OCI-LY7 (cell line): ENCODE data around the gene CHRNA7. TPM values are rescaled to one million over a fixed set of nuclear protein-coding genes. Genes with fewer than 3 reads are reported as not detected.

ENCODE experiments used
- BruUV-seq: library from RNA; stranded (reverse); fragments of 400-500 nt; replicated peaks from 2 replicates; lab custom pipeline; 2021; lab: Mats Ljungman, UMichigan
- CTCF ChIA-PET: fragments of 300-600 bp; sonication (Branson Sonifier 250); formaldehyde crosslinking; loops from one replicate; lab custom pipeline; 2022; ENCODE audit warnings: antibody characterized with exemption; ENCODE audit not compliant: unreplicated experiment; lab: Charles Lee
- POLR2A ChIA-PET: fragments of 300-600 bp; sonication (Branson Sonifier 250); formaldehyde crosslinking; loops from one replicate; lab custom pipeline; 2022; ENCODE audit warnings: antibody characterized with exemption; lab: Charles Lee
- DNase-seq: peaks from one replicate; pipeline ENCODE4 v3.0.0-alpha.2; 2015; ENCODE audit warnings: low spot score
- H2AFZ ChIP-seq: fragments of 200-600 bp; sonication (generic), shearing (Covaris generic); 2 replicates; pipeline ENCODE4 v1.6.1; 2014; ENCODE audit warnings: mild to moderate bottlenecking, antibody characterized with exemption, low read length, moderate library complexity
- H3K27ac ChIP-seq: fragments of 200-600 bp; sonication (generic); 2 replicates; pipeline ENCODE4 v1.5.1; 2014; ENCODE audit warnings: mixed run types, low read depth, mild to moderate bottlenecking, moderate library complexity, low read length, inconsistent platforms; ENCODE audit not compliant: poor library complexity, severe bottlenecking
- H3K36me3 ChIP-seq: fragments of 200-600 bp; sonication (generic); 2 replicates; pipeline ENCODE4 v1.6.1; 2014; ENCODE audit warnings: mild to moderate bottlenecking, antibody characterized with exemption, low read length, moderate library complexity, mixed read lengths; ENCODE audit not compliant: insufficient read depth
- H3K4me1 ChIP-seq: fragments of 200-600 bp; sonication (generic); 2 replicates; pipeline ENCODE4 v1.5.1; 2014; ENCODE audit warnings: mild to moderate bottlenecking, low read length; ENCODE audit not compliant: insufficient read depth, poor library complexity, severe bottlenecking
- H3K4me2 ChIP-seq: fragments of 200-600 bp; sonication (generic); 2 replicates; pipeline ENCODE4 v1.6.1; 2014; ENCODE audit warnings: mild to moderate bottlenecking, low read length
- H3K4me3 ChIP-seq: fragments of 200-600 bp; sonication (generic); 2 replicates; pipeline ENCODE4 v1.5.1; 2014; ENCODE audit warnings: mild to moderate bottlenecking, low read depth, low read length; ENCODE audit not compliant: poor library complexity, severe bottlenecking
- H3K79me2 ChIP-seq: fragments of 200-600 bp; sonication (generic); 2 replicates; pipeline ENCODE4 v1.6.1; 2016; ENCODE audit warnings: low read depth, mild to moderate bottlenecking, low read length, moderate library complexity, mixed read lengths; ENCODE audit not compliant: insufficient read depth
- H3K9me2 ChIP-seq: fragments of 200-600 bp; sonication (generic); 2 replicates; pipeline ENCODE4 v1.6.1; 2016; ENCODE audit warnings: mild to moderate bottlenecking, low read length, mixed read lengths; ENCODE audit not compliant: insufficient read depth
- H3K9me3 ChIP-seq: fragments of 200-600 bp; sonication (generic); 2 replicates; pipeline ENCODE4 v1.6.1; 2014; ENCODE audit warnings: mild to moderate bottlenecking, mixed run types, low read length, mixed read lengths
- H4K20me1 ChIP-seq: fragments of 200-600 bp; sonication (generic); 2 replicates; pipeline ENCODE4 v1.6.1; 2014; ENCODE audit warnings: mild to moderate bottlenecking, antibody characterized with exemption, low read length, moderate library complexity, mixed read lengths; ENCODE audit not compliant: insufficient read depth
- EZH2phosphoT487 ChIP-seq: fragments of 200-600 bp; sonication (generic); IDR thresholded peaks from 2 replicates; pipeline ENCODE4 v1.6.1; 2018; ENCODE audit warnings: low read depth, borderline replicate concordance, mild to moderate bottlenecking, mixed run types, antibody characterized with exemption, low read length, moderate library complexity, mixed read lengths
- intact Hi-C: fragments of 100-400 bp; cut with micrococcal nuclease; formaldehyde crosslinking; loops from one replicate; pipeline ENCODE4 v1.10.0; 2022; ENCODE audit not compliant: unreplicated experiment
- total RNA-seq, 2 experiments: library from RNA; depleted of rRNA in 1 of 2; stranded (reverse); fragments of >200 nt in 1 of 2; shearing (Covaris generic) in 1 of 2; gene quantifications; 2 replicates each; pipeline ENCODE4 v1.2.3, GENCODE V29; 2014 to 2022
- TF ChIP-seq, protein P1 (sequence below): fragments of 200-600 bp; sonication (generic); conservative IDR thresholded peaks from 2 replicates; pipeline ENCODE4 v1.5.1; 2014; ENCODE audit warnings: mild to moderate bottlenecking, antibody characterized with exemption, low read length, moderate library complexity, mixed read lengths

The CHRNA7 gene
- total RNA-seq, 2 experiments from 2014 or later = not detected

DNA sequence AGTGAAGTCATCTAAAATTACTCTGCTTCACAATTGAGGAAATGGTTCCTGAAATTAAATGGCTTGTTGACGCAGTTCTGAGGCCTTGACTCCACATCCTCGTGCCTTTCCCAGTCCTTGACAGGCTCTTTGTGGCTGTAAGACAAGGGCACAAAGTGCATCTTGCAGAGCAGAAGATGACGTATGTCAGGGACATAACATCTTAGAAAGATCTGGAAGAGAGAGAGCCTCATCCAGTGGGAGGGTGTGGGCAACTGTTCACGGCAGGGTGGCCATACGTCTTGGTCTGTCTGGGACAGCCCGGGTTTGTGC lies 91.0 kb downstream of the CHRNA7 start:
- H3K9me3 ChIP-seq = no peaks in the 10 kb centered on the region
- no peak overlapping the region for H2AFZ ChIP-seq
- no peaks in the 10 kb centered on the region for H3K4me1 ChIP-seq
- no peaks in the 10 kb centered on the region for H4K20me1 ChIP-seq
- ChIA-PET POLR2A (no interaction called here), CTCF (no interaction called here)
- H3K36me3 ChIP-seq = no peaks in the 10 kb centered on the region
- intact Hi-C loops = no loop called here
- no peak overlapping the region for H3K4me2 ChIP-seq
- no peak for DNase-seq
- H3K4me3 ChIP-seq = no peak overlapping the region
- BruUV-seq = no TSS peak
- no peaks in the 10 kb centered on the region for H3K79me2 ChIP-seq
- no peaks in the 10 kb centered on the region for H3K9me2 ChIP-seq
- TF ChIP-seq, protein P1, sequence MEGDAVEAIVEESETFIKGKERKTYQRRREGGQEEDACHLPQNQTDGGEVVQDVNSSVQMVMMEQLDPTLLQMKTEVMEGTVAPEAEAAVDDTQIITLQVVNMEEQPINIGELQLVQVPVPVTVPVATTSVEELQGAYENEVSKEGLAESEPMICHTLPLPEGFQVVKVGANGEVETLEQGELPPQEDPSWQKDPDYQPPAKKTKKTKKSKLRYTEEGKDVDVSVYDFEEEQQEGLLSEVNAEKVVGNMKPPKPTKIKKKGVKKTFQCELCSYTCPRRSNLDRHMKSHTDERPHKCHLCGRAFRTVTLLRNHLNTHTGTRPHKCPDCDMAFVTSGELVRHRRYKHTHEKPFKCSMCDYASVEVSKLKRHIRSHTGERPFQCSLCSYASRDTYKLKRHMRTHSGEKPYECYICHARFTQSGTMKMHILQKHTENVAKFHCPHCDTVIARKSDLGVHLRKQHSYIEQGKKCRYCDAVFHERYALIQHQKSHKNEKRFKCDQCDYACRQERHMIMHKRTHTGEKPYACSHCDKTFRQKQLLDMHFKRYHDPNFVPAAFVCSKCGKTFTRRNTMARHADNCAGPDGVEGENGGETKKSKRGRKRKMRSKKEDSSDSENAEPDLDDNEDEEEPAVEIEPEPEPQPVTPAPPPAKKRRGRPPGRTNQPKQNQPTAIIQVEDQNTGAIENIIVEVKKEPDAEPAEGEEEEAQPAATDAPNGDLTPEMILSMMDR = no peak
- TF ChIP-seq EZH2phosphoT487 = no peak
- no peak overlapping the region for H3K27ac ChIP-seq

DNA sequence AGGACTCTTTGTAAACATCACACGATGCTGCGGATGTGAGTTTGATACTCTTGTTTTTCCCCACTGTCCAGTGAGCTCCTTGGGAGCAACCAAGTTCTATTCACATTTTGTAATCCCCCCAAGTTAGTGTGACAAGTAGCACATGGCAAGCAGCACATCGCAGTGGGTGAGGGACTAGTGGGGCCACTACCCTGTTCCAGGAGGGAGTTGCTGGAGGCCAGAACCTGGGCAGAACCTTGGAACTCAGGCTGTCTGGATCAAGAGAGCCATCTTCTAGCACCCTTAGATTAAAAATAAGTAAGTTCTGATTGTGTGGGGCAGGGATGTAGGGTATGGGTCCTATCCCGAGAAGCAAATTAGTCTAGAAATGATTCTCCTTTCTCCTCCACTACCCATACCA lies 91.7 kb downstream of the CHRNA7 start:
- H3K27ac ChIP-seq = no peak overlapping the region
- H3K4me1 ChIP-seq = no peaks in the 10 kb centered on the region
- H3K4me2 ChIP-seq = no peak overlapping the region
- H4K20me1 ChIP-seq = no peaks in the 10 kb centered on the region
- no peaks in the 10 kb centered on the region for H3K9me2 ChIP-seq
- H3K36me3 ChIP-seq = no peaks in the 10 kb centered on the region
- BruUV-seq = no TSS peak
- ChIA-PET POLR2A (no interaction called here), CTCF (no interaction called here)
- H3K9me3 ChIP-seq = no peaks in the 10 kb centered on the region
- no peak overlapping the region for H3K4me3 ChIP-seq
- no peaks in the 10 kb centered on the region for H3K79me2 ChIP-seq
- no peak overlapping the region for H2AFZ ChIP-seq
- no peak for TF ChIP-seq EZH2phosphoT487
- TF ChIP-seq, protein P1 = no peak
- DNase-seq = no peak
- intact Hi-C loops = no loop called here

DNA sequence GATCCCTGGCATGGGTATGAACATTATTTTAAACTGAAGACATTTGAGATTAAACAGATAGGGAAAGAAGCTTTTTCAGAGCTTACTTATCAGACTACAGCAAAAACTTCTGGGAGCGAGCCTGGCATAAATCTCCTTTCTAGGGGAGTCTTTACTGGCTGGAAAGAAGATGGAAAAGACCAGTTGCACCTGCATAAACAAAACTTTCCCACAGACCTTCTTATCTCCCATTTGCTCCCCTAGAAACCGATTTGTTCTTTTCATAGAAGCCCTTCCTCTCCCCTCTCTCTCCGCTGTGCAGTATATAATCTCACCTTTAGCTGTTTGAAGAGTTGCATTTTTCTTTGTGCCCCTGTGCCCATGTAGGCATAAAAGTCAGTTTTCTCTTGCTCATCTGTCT lies 93.2 kb downstream of the CHRNA7 start:
- DNase-seq = no peak
- H3K36me3 ChIP-seq = no peaks in the 10 kb centered on the region
- no peak overlapping the region for H3K4me2 ChIP-seq
- H3K4me3 ChIP-seq = no peak overlapping the region
- H2AFZ ChIP-seq = no peak overlapping the region
- TF ChIP-seq EZH2phosphoT487 = no peak
- TF ChIP-seq, protein P1 = no peak
- H4K20me1 ChIP-seq = no peaks in the 10 kb centered on the region
- H3K4me1 ChIP-seq = no peaks in the 10 kb centered on the region
- H3K9me2 ChIP-seq = no peaks in the 10 kb centered on the region
- H3K9me3 ChIP-seq = no peaks in the 10 kb centered on the region
- intact Hi-C loops = no loop called here
- POLR2A ChIA-PET = no interaction called here
- no TSS peak for BruUV-seq
- CTCF ChIA-PET = no interaction called here
- no peaks in the 10 kb centered on the region for H3K79me2 ChIP-seq
- H3K27ac ChIP-seq = no peak overlapping the region
